Thymus (tissue), 11 donors: ENCODE measurements around the gene ATP6V0D1. TPM values are rescaled to one million over a fixed set of nuclear protein-coding genes. Genes with fewer than 3 reads are reported as not detected.

Experiments used
- DNase-seq, 9 donors: peaks; one replicate each; pipeline ENCODE4 v3.0.0-alpha.2; 2013; ENCODE audit warnings: low spot score in 9 of 9, low read depth in 6 of 9, missing footprints in 1 of 9
- H3K27ac ChIP-seq, 2 donors: one replicate each; pipeline ENCODE4 v1.5.1; 2013; ENCODE audit warnings: control low read depth in 1 of 2, low read depth in 1 of 2, low read length in 1 of 2, mild to moderate bottlenecking in 1 of 2, moderate library complexity in 1 of 2
- H3K27me3 ChIP-seq, 2 donors: one replicate each; pipeline ENCODE4 v1.5.1; 2013; ENCODE audit warnings: low read length in 1 of 2; ENCODE audit not compliant: control insufficient read depth in 2 of 2, insufficient read depth in 1 of 2
- H3K36me3 ChIP-seq, 2 donors: one replicate each; pipeline ENCODE4 v1.5.1; 2013; ENCODE audit warnings: low read length in 1 of 2, mild to moderate bottlenecking in 1 of 2, moderate library complexity in 1 of 2; ENCODE audit not compliant: control insufficient read depth in 2 of 2, insufficient read depth in 2 of 2
- H3K4me1 ChIP-seq, 2 donors: one replicate each; pipeline ENCODE4 v1.5.1; 2013; ENCODE audit warnings: low read length in 2 of 2; ENCODE audit not compliant: control insufficient read depth in 2 of 2, insufficient read depth in 2 of 2
- H3K4me3 ChIP-seq, 2 donors: one replicate each; pipeline ENCODE4 v1.5.1; 2013; ENCODE audit warnings: low read length in 2 of 2, control low read depth in 1 of 2, mild to moderate bottlenecking in 1 of 2
- H3K9me3 ChIP-seq, 2 donors: one replicate each; pipeline ENCODE4 v1.5.1; 2013; ENCODE audit warnings: low read length in 1 of 2, mild to moderate bottlenecking in 1 of 2; ENCODE audit not compliant: control insufficient read depth in 2 of 2, insufficient read depth in 1 of 2
- WGBS: extraction: QIAGEN DNeasy Blood & Tissue Kit; methylation state at CpG from one replicate; pipeline ENCODE4 v1.1.7; 2013; 5-methylcytosine and 5-hydroxymethylcytosine counted together
- polyA plus RNA-seq: library from polyadenylated mRNA; stranded (reverse); fragments of 200-250 nt; gene quantifications from one replicate; pipeline ENCODE4 v1.2.3, GENCODE V29; 2013
- total RNA-seq: library from RNA; stranded (reverse); fragments of 120-200 nt; gene quantifications from one replicate; pipeline ENCODE4 v1.2.4, GENCODE V29; 2013
- donor health status: healthy.

ATP6V0D1 gene
- total and polyA plus RNA-seq, 2 donors, result 44.8 to 51.8 TPM

GRCh38 chr16:67445441-67445912 is 35.5 kb downstream of the ATP6V0D1 start:
- H3K4me1 ChIP-seq, result no peaks in the 10 kb centered on the region
- H3K27me3 ChIP-seq, result no peaks in the 10 kb centered on the region
- no peak for DNase-seq
- no peak overlapping the region for H3K27ac ChIP-seq
- H3K9me3 ChIP-seq, result no peaks in the 10 kb centered on the region
- no peak overlapping the region for H3K4me3 ChIP-seq
- 96% methylated on average over 3 of the region's 3 CpGs for WGBS
- H3K36me3 ChIP-seq, result peaks cover 44 to 53% of the 10 kb centered on the region in 2 donors

- H3K4me1 ChIP-seq, result no peaks in the 10 kb centered on the region
- H3K9me3 ChIP-seq, result no peaks in the 10 kb centered on the region
- no peak overlapping the region for H3K4me3 ChIP-seq
- no peak for DNase-seq
- H3K36me3 ChIP-seq, result peaks cover 47 to 54% of the 10 kb centered on the region in 2 donors
- H3K27ac ChIP-seq, result no peak overlapping the region
- H3K27me3 ChIP-seq, result no peaks in the 10 kb centered on the region
- WGBS, result 97% methylated on average over 7 of the region's 7 CpGs
Observed at GRCh38 chr16:67445126-67445426, 35.9 kb downstream of the ATP6V0D1 start.

GRCh38 chr16:67444259-67445125 is 36.5 kb downstream of the ATP6V0D1 start:
- 95% methylated on average over 22 of the region's 22 CpGs for WGBS
- Histone ChIP-seq H3K27ac (no peak overlapping the region), H3K4me1 (no peaks in the 10 kb centered on the region), H3K36me3 (peaks cover 44 to 50% of the 10 kb centered on the region in 2 donors), H3K4me3 (no peak overlapping the region), H3K9me3 (no peaks in the 10 kb centered on the region), H3K27me3 (no peaks in the 10 kb centered on the region)
- DNase-seq, result no peak

GRCh38 chr16:67443265-67443664 is 37.7 kb downstream of the ATP6V0D1 start:
- H3K4me3 ChIP-seq, result no peak overlapping the region
- H3K27ac ChIP-seq, result no peak overlapping the region
- H3K9me3 ChIP-seq, result no peaks in the 10 kb centered on the region
- no peaks in the 10 kb centered on the region for H3K4me1 ChIP-seq
- WGBS, result 96% methylated on average over 6 of the region's 6 CpGs
- H3K36me3 ChIP-seq, result peaks cover 49 to 57% of the 10 kb centered on the region in 2 donors
- no peaks in the 10 kb centered on the region for H3K27me3 ChIP-seq
- DNase-seq, result no peak

GRCh38 chr16:67442581-67443255 is 38.2 kb downstream of the ATP6V0D1 start:
- 97% methylated on average over 13 of the region's 13 CpGs for WGBS
- no peaks in the 10 kb centered on the region for H3K4me1 ChIP-seq
- no peaks in the 10 kb centered on the region for H3K9me3 ChIP-seq
- no peak overlapping the region for H3K27ac ChIP-seq
- no peak for DNase-seq
- peaks cover 54 to 62% of the 10 kb centered on the region in 2 donors for H3K36me3 ChIP-seq
- no peak overlapping the region for H3K4me3 ChIP-seq
- no peaks in the 10 kb centered on the region for H3K27me3 ChIP-seq

GRCh38 chr16:67441907-67442306 is 39.0 kb downstream of the ATP6V0D1 start:
- no peak overlapping the region for H3K4me3 ChIP-seq
- H3K36me3 ChIP-seq, result peaks cover 55 to 66% of the 10 kb centered on the region in 2 donors
- no peaks in the 10 kb centered on the region for H3K4me1 ChIP-seq
- DNase-seq, result no peak
- no peaks in the 10 kb centered on the region for H3K27me3 ChIP-seq
- H3K27ac ChIP-seq, result no peak overlapping the region
- 92% methylated on average over 5 of the region's 5 CpGs for WGBS
- H3K9me3 ChIP-seq, result no peaks in the 10 kb centered on the region

- 77% methylated on average over 17 of the region's 17 CpGs for WGBS
- Histone ChIP-seq H3K9me3 (no peaks in the 10 kb centered on the region), H3K27me3 (no peaks in the 10 kb centered on the region), H3K27ac (no peak overlapping the region), H3K4me1 (no peaks in the 10 kb centered on the region), H3K36me3 (peaks cover 54 to 71% of the 10 kb centered on the region in 2 donors), H3K4me3 (no peak overlapping the region)
- DNase-seq, result no peak
Observed at GRCh38 chr16:67441271-67441753, 39.6 kb downstream of the ATP6V0D1 start.

- peaks cover 49 to 62% of the 10 kb centered on the region in 2 donors for H3K36me3 ChIP-seq
- H3K27ac ChIP-seq, result no peak overlapping the region
- H3K9me3 ChIP-seq, result no peaks in the 10 kb centered on the region
- peaks cover 0 to 3% of the 10 kb centered on the region in 2 donors for H3K27me3 ChIP-seq
- H3K4me1 ChIP-seq, result no peaks in the 10 kb centered on the region
- no peak for DNase-seq
- no peak overlapping the region for H3K4me3 ChIP-seq
- 97% methylated on average over 19 of the region's 19 CpGs for WGBS
Observed at GRCh38 chr16:67438824-67439393, 42.0 kb downstream of the ATP6V0D1 start.
